NB4 (cell line): ENCODE data around the gene SPSB4.

Experiments
- DNase-seq: peaks from one replicate; pipeline ENCODE4 v3.0.0; 2010; ENCODE audit warnings: low read depth
- H3K4me3 ChIP-seq: one replicate; pipeline ENCODE4 v1.5.1; 2011; ENCODE audit warnings: mild to moderate bottlenecking, low read depth, low read length, moderate library complexity
- MAX ChIP-seq: IDR thresholded peaks from 2 replicates; pipeline ENCODE4 v1.6.1; 2011; ENCODE audit warnings: low read depth, low read length
- MYC ChIP-seq: IDR thresholded peaks from 2 replicates; pipeline ENCODE4 v1.6.1; 2011; ENCODE audit warnings: low read depth, low read length
- POLR2A ChIP-seq: IDR thresholded peaks from 2 replicates; pipeline ENCODE4 v1.6.1; 2011; ENCODE audit warnings: mild to moderate bottlenecking; ENCODE audit not compliant: insufficient read length; ENCODE audit errors: extremely low read depth
- TF ChIP-seq, protein P1 (sequence below): IDR thresholded peaks from one replicate; pipeline ENCODE4 v1.5.1; 2012; ENCODE audit warnings: low read depth, low read length

Gene SPSB4

DNA sequence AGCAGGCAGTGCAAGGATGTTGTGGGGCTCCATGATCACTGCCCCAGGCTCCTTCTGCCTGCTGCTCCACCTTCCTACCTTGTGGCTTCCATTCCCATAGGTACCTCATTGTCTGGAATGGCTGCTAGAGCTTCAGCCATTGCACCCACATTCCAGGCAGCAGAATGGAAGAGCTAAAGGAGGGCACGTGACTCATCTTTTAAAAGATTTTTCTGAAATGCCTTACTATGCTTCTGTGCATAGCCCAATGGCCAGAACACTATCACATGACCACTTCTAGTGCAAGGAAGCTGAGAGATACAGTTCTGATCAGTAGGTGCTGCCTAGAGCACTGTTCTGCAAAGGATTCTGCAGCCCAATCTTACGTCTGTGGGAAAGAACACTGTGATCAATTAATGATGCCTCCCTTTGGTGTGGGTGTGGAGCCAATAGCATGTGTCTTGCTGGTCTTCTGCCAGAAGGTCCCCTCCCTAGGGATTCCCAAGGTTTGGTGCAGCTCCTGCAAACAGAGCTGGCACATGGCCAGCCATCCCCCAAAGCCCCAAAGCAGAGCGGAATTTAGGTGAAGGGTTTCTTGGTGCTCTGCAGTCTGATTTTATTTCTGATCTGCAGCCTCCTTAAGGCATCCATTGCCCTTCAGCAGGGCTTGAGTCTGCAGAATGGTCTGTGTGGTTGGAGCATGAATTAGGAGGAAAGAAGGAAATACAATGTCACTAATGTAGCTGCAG is 34.4 kb downstream of the SPSB4 start:
- H3K4me3 ChIP-seq: no peak overlapping the region
- no peak for DNase-seq
- TF ChIP-seq MYC (no peak), POLR2A (no peak), MAX (no peak)
- TF ChIP-seq, protein P1, sequence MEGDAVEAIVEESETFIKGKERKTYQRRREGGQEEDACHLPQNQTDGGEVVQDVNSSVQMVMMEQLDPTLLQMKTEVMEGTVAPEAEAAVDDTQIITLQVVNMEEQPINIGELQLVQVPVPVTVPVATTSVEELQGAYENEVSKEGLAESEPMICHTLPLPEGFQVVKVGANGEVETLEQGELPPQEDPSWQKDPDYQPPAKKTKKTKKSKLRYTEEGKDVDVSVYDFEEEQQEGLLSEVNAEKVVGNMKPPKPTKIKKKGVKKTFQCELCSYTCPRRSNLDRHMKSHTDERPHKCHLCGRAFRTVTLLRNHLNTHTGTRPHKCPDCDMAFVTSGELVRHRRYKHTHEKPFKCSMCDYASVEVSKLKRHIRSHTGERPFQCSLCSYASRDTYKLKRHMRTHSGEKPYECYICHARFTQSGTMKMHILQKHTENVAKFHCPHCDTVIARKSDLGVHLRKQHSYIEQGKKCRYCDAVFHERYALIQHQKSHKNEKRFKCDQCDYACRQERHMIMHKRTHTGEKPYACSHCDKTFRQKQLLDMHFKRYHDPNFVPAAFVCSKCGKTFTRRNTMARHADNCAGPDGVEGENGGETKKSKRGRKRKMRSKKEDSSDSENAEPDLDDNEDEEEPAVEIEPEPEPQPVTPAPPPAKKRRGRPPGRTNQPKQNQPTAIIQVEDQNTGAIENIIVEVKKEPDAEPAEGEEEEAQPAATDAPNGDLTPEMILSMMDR: no peak

DNA sequence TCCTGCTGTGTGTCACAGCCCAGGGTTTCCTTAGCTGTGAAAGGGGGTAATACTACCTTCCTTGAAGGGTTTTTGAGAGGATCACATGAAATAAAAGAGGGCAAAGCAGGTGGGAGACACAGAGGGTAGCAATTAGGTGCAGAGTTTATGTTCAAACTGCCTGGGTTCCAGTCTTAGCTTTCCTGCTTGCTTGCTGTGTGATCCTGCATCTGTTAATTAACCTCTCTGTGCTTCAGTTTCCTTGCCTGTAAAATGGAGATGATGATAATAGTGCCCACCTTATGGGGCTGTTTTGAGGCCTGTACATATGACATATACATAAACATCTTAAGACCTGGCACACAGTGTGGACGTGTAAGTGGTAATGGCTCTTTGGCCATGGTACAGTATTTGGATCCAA is 35.0 kb downstream of the SPSB4 start:
- DNase-seq: no peak
- TF ChIP-seq, protein P1: no peak
- TF ChIP-seq MAX: no peak
- no peak for TF ChIP-seq MYC
- TF ChIP-seq POLR2A: no peak
- no peak overlapping the region for H3K4me3 ChIP-seq

DNA sequence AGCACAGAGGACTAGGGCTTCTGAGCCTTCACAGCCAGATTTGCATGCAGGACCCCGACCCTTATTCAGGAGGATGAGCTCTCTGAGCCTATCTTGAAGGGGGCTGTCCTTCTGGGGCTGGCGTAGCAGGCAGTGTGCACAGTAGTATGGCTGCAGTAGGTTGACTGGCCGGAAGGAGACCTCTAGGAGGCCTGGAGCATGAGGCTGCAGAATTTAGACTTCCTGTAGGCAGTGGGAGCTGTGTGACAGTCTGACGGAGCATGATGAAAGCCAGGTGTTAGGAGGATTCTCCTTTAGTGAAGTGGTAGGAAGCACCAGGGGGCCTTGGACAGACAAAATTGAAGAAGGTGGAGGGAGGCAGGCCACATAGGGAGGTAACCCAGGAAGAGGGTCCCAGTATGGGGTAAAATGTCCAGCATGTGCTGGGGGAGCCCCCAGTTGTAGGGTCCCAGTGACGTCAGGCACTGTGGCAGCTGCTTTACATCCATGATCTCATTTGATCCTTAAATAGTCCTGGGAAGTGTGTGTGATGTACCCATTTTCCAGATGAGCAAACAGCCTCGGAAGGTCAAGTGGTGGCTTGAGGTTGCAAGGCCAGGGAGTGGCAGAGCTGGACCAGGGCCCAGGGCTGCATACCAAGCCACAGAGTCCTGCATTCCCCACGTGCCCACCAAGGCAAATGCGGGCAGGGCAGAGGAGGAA is 36.1 kb downstream of the SPSB4 start:
- TF ChIP-seq POLR2A: no peak
- no peak for TF ChIP-seq MYC
- TF ChIP-seq MAX: no peak
- TF ChIP-seq, protein P1: no peak
- H3K4me3 ChIP-seq: no peak overlapping the region
- no peak for DNase-seq

DNA sequence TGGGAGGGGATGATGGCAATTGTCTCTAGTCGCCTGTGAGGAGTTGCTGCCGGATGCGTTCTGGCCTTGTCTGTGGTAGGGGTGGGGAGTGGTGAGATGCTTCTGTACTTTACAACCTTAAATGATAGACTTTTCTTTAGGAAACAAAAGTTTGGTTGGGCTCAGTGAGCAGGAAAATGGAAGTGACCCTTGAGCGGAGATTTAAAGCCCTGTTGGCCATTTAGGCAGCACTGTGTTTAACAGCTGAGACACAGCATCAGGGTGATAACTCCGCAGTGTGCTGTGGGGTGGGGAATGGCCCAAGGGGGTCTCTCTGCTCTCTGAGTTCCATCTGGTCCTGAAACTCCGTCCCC is 36.6 kb downstream of the SPSB4 start:
- TF ChIP-seq POLR2A (no peak), MAX (no peak), MYC (no peak)
- TF ChIP-seq, protein P1: no peak
- DNase-seq: no peak
- no peak overlapping the region for H3K4me3 ChIP-seq

DNA sequence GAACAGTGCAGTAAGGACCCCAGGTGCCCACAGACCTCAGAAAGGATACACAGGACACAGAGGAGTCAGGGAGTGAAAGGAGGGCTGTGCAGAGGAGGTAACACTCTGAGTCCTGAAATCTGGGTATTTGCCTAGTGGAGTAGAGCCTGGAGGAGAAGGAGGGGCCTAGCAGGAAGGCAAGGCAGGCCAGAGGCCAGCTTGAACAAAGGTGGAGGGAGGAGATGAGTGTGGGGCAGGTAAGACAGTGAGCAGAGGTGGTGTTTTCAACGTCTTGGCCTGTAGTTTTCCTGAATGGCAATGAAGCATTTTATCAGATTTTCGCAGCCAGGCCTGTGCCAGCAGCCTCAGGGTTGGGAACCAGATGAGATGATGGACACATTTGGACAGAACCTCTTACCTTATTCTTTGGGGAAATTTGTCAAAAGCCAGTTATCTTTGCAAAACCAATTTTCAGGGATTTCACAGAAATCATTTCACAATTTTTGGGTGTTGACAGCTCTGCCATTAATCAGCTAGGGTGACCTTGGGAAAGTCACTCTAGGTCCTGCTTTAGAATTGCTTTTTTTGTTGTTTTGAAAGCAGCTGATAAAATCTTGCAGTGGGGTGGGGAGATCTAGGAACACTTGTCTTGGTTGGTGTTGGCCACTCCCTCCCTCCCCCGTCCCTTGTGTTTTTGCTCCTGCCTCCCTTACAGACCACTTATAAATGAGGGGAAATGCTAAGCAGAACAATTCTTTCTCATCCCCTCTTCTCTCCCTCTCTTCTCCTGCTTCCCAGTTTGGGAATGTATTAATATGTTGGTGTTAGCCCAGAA is 38.4 kb downstream of the SPSB4 start:
- no peak overlapping the region for H3K4me3 ChIP-seq
- TF ChIP-seq MAX (no peak), POLR2A (no peak), MYC (no peak)
- TF ChIP-seq, protein P1: no peak
- DNase-seq: peak; percentile 8
